ENCODE data around the gene LIMCH1.

GRCh38 chr4:41569961-41570360, 32.0 kb downstream of the LIMCH1 start:
- no peak for TF ChIP-seq POLR2A (IDR thresholded peaks at IDR 0.05; ENCODE audit: low read depth, low read length)
- no peak for TF ChIP-seq SPI1 (IDR thresholded peaks at IDR 0.05; ENCODE audit: low read depth, low read length)
- TF ChIP-seq POLR2AphosphoS5 (IDR thresholded peaks at IDR 0.05; ENCODE audit: low read depth, low read length): no peak
- TF ChIP-seq TAF1 (IDR thresholded peaks at IDR 0.05; ENCODE audit: low read depth, low read length): no peak
- TF ChIP-seq PAX5 (IDR thresholded peaks at IDR 0.05; ENCODE audit: insufficient read depth, low read length, severe bottlenecking): no peak

Measured in GM12891 (cell line).